HL-60 (cell line): ENCODE results near the gene STPG2.

Experiments
- DNase-seq, 2 experiments: peaks; one replicate each; pipeline ENCODE4 v3.0.0-alpha.2; 2010 to 2020; ENCODE audit warnings: low read depth in 1 of 2, low spot score in 1 of 2
- H3K27ac ChIP-seq: fragments of 250-450 bp; sonication (Bioruptor Pico); replicated peaks from 2 replicates; pipeline ENCODE4 v1.5.1; 2020; ENCODE audit warnings: mild to moderate bottlenecking, moderate library complexity
- H3K27me3 ChIP-seq: fragments of 250-450 bp; sonication (Bioruptor Pico); 2 replicates; pipeline ENCODE4 v1.5.1; 2021; ENCODE audit warnings: mild to moderate bottlenecking, moderate library complexity; ENCODE audit not compliant: insufficient read depth, poor library complexity, severe bottlenecking
- H3K4me3 ChIP-seq: replicated peaks from 2 replicates; pipeline ENCODE4 v1.5.1; 2011; ENCODE audit warnings: mild to moderate bottlenecking, control low read depth, low read length; ENCODE audit not compliant: insufficient read depth
- CTCF ChIP-seq: IDR thresholded peaks from one replicate; pipeline ENCODE4 v1.5.1; 2011; ENCODE audit warnings: low read length, control low read depth, inconsistent platforms; ENCODE audit not compliant: insufficient read depth
- GABPA ChIP-seq: IDR thresholded peaks from 2 replicates; pipeline ENCODE4 v1.6.1; 2012; ENCODE audit warnings: low read depth
- POLR2AphosphoS5 ChIP-seq: IDR thresholded peaks from 2 replicates; pipeline ENCODE4 v1.6.1; 2012; ENCODE audit warnings: low read depth
- REST ChIP-seq: IDR thresholded peaks from 2 replicates; pipeline ENCODE4 v1.6.1; 2012; ENCODE audit warnings: low read depth; ENCODE audit not compliant: insufficient replicate concordance
- SPI1 ChIP-seq: IDR thresholded peaks from 2 replicates; pipeline ENCODE4 v1.6.1; 2012; ENCODE audit warnings: low read depth, mild to moderate bottlenecking, borderline replicate concordance
- long read RNA-seq: library from polyadenylated mRNA; unstranded; transcript quantifications from one replicate; pipeline ENCODE4 v2.0.0, GENCODE V29; 2020

The STPG2 gene
- long read RNA-seq, partial matches to known transcripts: 0 of 1 reads
- long read RNA-seq, other reads (novel, unspliced or antisense): 1 of 1 reads

DNA sequence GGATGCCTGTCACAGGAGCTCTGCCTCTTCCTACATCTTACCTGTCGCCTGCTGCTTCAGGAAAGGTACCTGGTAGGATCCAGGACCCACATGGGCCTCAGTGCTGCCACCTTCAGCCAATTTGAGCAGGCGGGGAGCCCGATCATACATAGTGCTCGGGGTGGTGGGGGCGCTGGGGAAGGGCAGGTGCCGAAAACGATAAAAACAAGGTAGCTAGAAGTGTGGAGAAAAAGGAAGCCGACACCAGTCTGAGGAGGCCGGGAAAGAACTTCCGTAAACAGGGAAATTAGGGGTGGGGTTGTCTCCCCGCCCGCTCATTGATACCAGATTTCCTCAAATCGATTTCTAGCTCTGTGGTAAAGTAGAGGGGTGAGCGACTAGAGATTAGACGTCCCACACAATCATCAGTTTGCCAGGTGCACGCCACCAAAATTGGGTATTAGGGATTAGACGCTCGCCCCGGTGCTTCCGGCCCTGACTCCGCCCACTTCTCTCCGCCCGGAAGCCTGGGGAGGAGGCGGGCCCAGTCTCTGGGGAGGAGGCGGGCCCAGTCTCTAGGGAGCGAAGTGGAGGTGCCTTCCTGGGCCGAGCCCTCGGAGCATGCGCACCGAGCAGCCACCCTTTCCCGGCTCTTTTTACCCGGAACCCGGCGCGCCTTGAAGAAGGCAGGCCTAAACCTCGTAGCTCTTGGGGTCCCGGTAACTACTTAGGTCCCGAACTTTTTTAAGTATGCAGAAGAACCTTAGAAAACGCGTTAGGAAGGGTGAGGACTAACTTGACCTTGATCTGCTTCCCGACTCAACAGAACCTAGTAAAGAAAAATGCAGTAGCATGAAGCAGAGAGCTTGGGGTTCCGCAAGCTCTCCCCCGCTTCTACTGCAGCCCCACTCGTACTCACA lies at the start of gene STPG2:
Gene STPG2 (minus strand): TSS at position 476 of the 899 bp plus-strand sequence.
- no peaks in the 10 kb centered on the region for H3K27me3 ChIP-seq
- TF ChIP-seq CTCF (no peak), REST (no peak), SPI1 (no peak), POLR2AphosphoS5 (peak; percentile 50; the same call in 1 of the 2 replicates), GABPA (peak; percentile 45; the same call in 1 of the 2 replicates)
- peak; percentile 56 to 87 for DNase-seq
- peak within 1 kb of the TSS; percentile 53 for H3K4me3 ChIP-seq
- H3K27ac ChIP-seq: peak within 1 kb of the TSS; percentile 66

DNA sequence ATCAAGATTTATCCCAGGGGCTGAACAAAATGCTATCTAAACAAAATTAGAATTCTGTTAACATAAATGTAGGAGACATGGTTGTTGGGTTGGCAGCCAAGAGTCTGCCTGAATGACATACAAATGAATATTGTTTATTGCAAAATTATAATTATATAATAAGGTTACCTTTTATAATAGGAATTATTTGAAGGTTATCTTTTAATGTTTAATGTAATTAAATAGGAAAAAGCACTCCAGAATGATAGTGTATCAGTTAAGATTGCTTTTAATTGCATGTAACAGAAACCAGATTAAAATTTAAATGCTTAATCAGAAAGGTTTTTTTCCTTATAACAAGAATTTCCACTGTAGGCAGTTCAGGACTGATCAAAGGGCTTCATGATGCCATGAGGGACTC lies 42.0 kb upstream of the STPG2 start:
- H3K4me3 ChIP-seq: no peak overlapping the region
- TF ChIP-seq SPI1 (no peak), REST (no peak), CTCF (no peak), POLR2AphosphoS5 (no peak), GABPA (no peak)
- DNase-seq: no peak
- no peaks in the 10 kb centered on the region for H3K27me3 ChIP-seq
- H3K27ac ChIP-seq: no peak overlapping the region

DNA sequence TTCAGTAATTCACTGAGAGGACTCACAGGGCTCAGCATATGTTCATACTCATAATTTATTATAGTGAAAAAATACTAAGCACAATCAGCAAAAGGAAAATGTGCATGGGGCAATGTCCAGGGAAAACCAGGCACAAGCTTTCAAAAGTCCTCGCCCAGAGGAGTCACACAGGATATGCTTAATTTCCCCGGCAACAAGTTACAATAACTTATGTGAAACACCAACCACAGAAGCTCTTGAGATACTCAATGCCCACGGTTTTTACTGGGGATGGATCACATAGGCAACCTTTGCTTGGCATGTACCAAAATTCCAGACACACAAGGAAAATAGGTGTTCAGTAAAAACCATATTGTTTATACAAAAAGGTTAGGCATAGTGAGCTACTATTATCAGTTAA lies 38.5 kb upstream of the STPG2 start:
- TF ChIP-seq GABPA (no peak), REST (no peak)
- Histone ChIP-seq H3K27me3 (no peaks in the 10 kb centered on the region), H3K27ac (no peak overlapping the region), H3K4me3 (no peak overlapping the region)
- no peak for DNase-seq
